GM12864 (cell line): ENCODE data around the gene SGK1.
"Not testable (repeated sequence)": the region's sequence is repeated elsewhere in the genome, so short reads cannot be mapped to it uniquely, and the experiment has no call there.

Experiments used
- DNase-seq: peaks from one replicate; pipeline ENCODE4 v3.0.0-alpha.2; 2011; ENCODE audit warnings: low read depth
- H3K4me3 ChIP-seq: 2 replicates; pipeline ENCODE4 v1.5.1; 2011; ENCODE audit warnings: mild to moderate bottlenecking, low read depth, low read length, control low read depth
- CTCF ChIP-seq: IDR thresholded peaks from 2 replicates; pipeline ENCODE4 v1.5.1; 2011; ENCODE audit warnings: low read depth, mild to moderate bottlenecking, moderate library complexity, low read length, control low read depth, inconsistent platforms; ENCODE audit errors: missing control alignments

Gene SGK1

GRCh38 chr6:134223796-134224420, 94.0 kb downstream of the SGK1 start:
- no peak for TF ChIP-seq CTCF
- no peak for DNase-seq
- no peak overlapping the region for H3K4me3 ChIP-seq

- no peak overlapping the region for H3K4me3 ChIP-seq
- no peak for DNase-seq
- no peak for TF ChIP-seq CTCF
These were observed 96.7 kb downstream of the SGK1 start for GRCh38 chr6:134221250-134221649.

- no peak overlapping the region for H3K4me3 ChIP-seq
- no peak for TF ChIP-seq CTCF
- DNase-seq: no peak
These were observed 100.1 kb downstream of the SGK1 start for GRCh38 chr6:134217798-134218140.

- no peak overlapping the region for H3K4me3 ChIP-seq
- no peak for TF ChIP-seq CTCF
- DNase-seq: no peak
These were observed 100.7 kb downstream of the SGK1 start for GRCh38 chr6:134217105-134217797.

- no peak for TF ChIP-seq CTCF
- peak; percentile 33 for DNase-seq
- no peak overlapping the region for H3K4me3 ChIP-seq
These were observed 101.5 kb downstream of the SGK1 start for GRCh38 chr6:134216301-134217010.

GRCh38 chr6:134213410-134213809, 104.5 kb downstream of the SGK1 start:
- not testable (repeated sequence) for DNase-seq, H3K4me3 ChIP-seq

GRCh38 chr6:134211297-134211696, 106.6 kb downstream of the SGK1 start:
- no peak for TF ChIP-seq CTCF
- H3K4me3 ChIP-seq: no peak overlapping the region
- no peak for DNase-seq
